Measurements from ENCODE around the gene MTFMT.

The MTFMT gene

GRCh38 chr15:65059369-65059750, 29.9 kb upstream of the MTFMT start:
- H3K36me3 ChIP-seq (ENCODE audit: insufficient read depth, low read length), result peaks cover 4% of the 10 kb centered on the region; the same call in 1 of the 2 replicates
- no peaks in the 10 kb centered on the region for H3K27me3 ChIP-seq (ENCODE audit: insufficient read depth, low read length)
- WGBS, result 93% methylated on average over 3 of the region's 3 CpGs

GRCh38 chr15:65058394-65059368, 29.2 kb upstream of the MTFMT start:
- H3K4me3 ChIP-seq (ENCODE audit: low read length), result no peak overlapping the region
- H3K27me3 ChIP-seq (ENCODE audit: insufficient read depth, low read length), result no peaks in the 10 kb centered on the region
- H3K27ac ChIP-seq (ENCODE audit: low read depth, low read length), result no peak overlapping the region
- peaks cover 4% of the 10 kb centered on the region; the same call in 1 of the 2 replicates for H3K36me3 ChIP-seq (ENCODE audit: insufficient read depth, low read length)
- H3K9me3 ChIP-seq (ENCODE audit: insufficient read depth, low read depth, low read length), result no peaks in the 10 kb centered on the region
- no peak overlapping the region for H3K9ac ChIP-seq (ENCODE audit: low read depth, low read length)
- 95% methylated on average over 16 of the region's 16 CpGs for WGBS
- H3K4me1 ChIP-seq (ENCODE audit: insufficient read depth, low read length), result no peaks in the 10 kb centered on the region

More at GRCh38 chr15:65059369-65059750, 29.9 kb upstream of the MTFMT start:
- H3K4me3 ChIP-seq (ENCODE audit: low read length), result no peak overlapping the region
- H3K27ac ChIP-seq (ENCODE audit: low read depth, low read length), result no peak overlapping the region
- H3K9me3 ChIP-seq (ENCODE audit: insufficient read depth, low read depth, low read length), result no peaks in the 10 kb centered on the region
- no peak overlapping the region for H3K9ac ChIP-seq (ENCODE audit: low read depth, low read length)
- H3K4me1 ChIP-seq (ENCODE audit: insufficient read depth, low read length), result no peaks in the 10 kb centered on the region

- Histone ChIP-seq H3K4me3 (ENCODE audit: low read length) (no peak overlapping the region), H3K27me3 (ENCODE audit: insufficient read depth, low read length) (no peaks in the 10 kb centered on the region), H3K4me1 (ENCODE audit: insufficient read depth, low read length) (no peaks in the 10 kb centered on the region), H3K9me3 (ENCODE audit: insufficient read depth, low read depth, low read length) (no peaks in the 10 kb centered on the region), H3K36me3 (ENCODE audit: insufficient read depth, low read length) (peaks cover 4% of the 10 kb centered on the region; the same call in 1 of the 2 replicates), H3K9ac (ENCODE audit: low read depth, low read length) (no peak overlapping the region), H3K27ac (ENCODE audit: low read depth, low read length) (no peak overlapping the region)
- WGBS, result 93% methylated on average over 8 of the region's 8 CpGs
Observed at GRCh38 chr15:65057549-65057940, 28.1 kb upstream of the MTFMT start.

- Histone ChIP-seq H3K27me3 (ENCODE audit: insufficient read depth, low read length) (no peaks in the 10 kb centered on the region), H3K4me3 (ENCODE audit: low read length) (no peak overlapping the region), H3K9ac (ENCODE audit: low read depth, low read length) (no peak overlapping the region), H3K9me3 (ENCODE audit: insufficient read depth, low read depth, low read length) (no peaks in the 10 kb centered on the region), H3K4me1 (ENCODE audit: insufficient read depth, low read length) (no peaks in the 10 kb centered on the region), H3K36me3 (ENCODE audit: insufficient read depth, low read length) (peaks cover 4% of the 10 kb centered on the region; the same call in 1 of the 2 replicates), H3K27ac (ENCODE audit: low read depth, low read length) (no peak overlapping the region)
- 85% methylated on average over 8 of the region's 8 CpGs for WGBS
Observed at GRCh38 chr15:65056868-65057548, 27.6 kb upstream of the MTFMT start.

- no peaks in the 10 kb centered on the region for H3K9me3 ChIP-seq (ENCODE audit: insufficient read depth, low read depth, low read length)
- H3K27ac ChIP-seq (ENCODE audit: low read depth, low read length), result no peak overlapping the region
- H3K4me1 ChIP-seq (ENCODE audit: insufficient read depth, low read length), result no peaks in the 10 kb centered on the region
- H3K27me3 ChIP-seq (ENCODE audit: insufficient read depth, low read length), result no peaks in the 10 kb centered on the region
- H3K36me3 ChIP-seq (ENCODE audit: insufficient read depth, low read length), result peaks cover 4% of the 10 kb centered on the region; the same call in 1 of the 2 replicates
- no peak overlapping the region for H3K9ac ChIP-seq (ENCODE audit: low read depth, low read length)
- H3K4me3 ChIP-seq (ENCODE audit: low read length), result no peak overlapping the region
- WGBS, result 92% methylated on average over 9 of the region's 9 CpGs
Observed at GRCh38 chr15:65056106-65056505, 26.7 kb upstream of the MTFMT start.

- H3K4me3 ChIP-seq (ENCODE audit: low read length), result no peak overlapping the region
- 89% methylated on average over 6 of the region's 6 CpGs for WGBS
- no peaks in the 10 kb centered on the region for H3K27me3 ChIP-seq (ENCODE audit: insufficient read depth, low read length)
- H3K4me1 ChIP-seq (ENCODE audit: insufficient read depth, low read length), result no peaks in the 10 kb centered on the region
- no peaks in the 10 kb centered on the region for H3K9me3 ChIP-seq (ENCODE audit: insufficient read depth, low read depth, low read length)
- no peak overlapping the region for H3K9ac ChIP-seq (ENCODE audit: low read depth, low read length)
- peaks cover 4% of the 10 kb centered on the region; the same call in 1 of the 2 replicates for H3K36me3 ChIP-seq (ENCODE audit: insufficient read depth, low read length)
- no peak overlapping the region for H3K27ac ChIP-seq (ENCODE audit: low read depth, low read length)
Observed at GRCh38 chr15:65055201-65055870, 25.9 kb upstream of the MTFMT start.

- Histone ChIP-seq H3K36me3 (ENCODE audit: insufficient read depth, low read length) (peaks cover 4% of the 10 kb centered on the region; the same call in 1 of the 2 replicates), H3K27ac (ENCODE audit: low read depth, low read length) (no peak overlapping the region), H3K4me3 (ENCODE audit: low read length) (no peak overlapping the region), H3K9me3 (ENCODE audit: insufficient read depth, low read depth, low read length) (no peaks in the 10 kb centered on the region), H3K27me3 (ENCODE audit: insufficient read depth, low read length) (no peaks in the 10 kb centered on the region), H3K9ac (ENCODE audit: low read depth, low read length) (no peak overlapping the region), H3K4me1 (ENCODE audit: insufficient read depth, low read length) (no peaks in the 10 kb centered on the region)
- 80% methylated on average over 26 of the region's 26 CpGs for WGBS
Observed at GRCh38 chr15:65054333-65055200, 25.1 kb upstream of the MTFMT start.

GRCh38 chr15:65052956-65053355, 23.5 kb upstream of the MTFMT start:
- Histone ChIP-seq H3K9ac (ENCODE audit: low read depth, low read length) (no peak overlapping the region), H3K4me1 (ENCODE audit: insufficient read depth, low read length) (no peaks in the 10 kb centered on the region), H3K4me3 (ENCODE audit: low read length) (no peak overlapping the region), H3K27ac (ENCODE audit: low read depth, low read length) (no peak overlapping the region), H3K36me3 (ENCODE audit: insufficient read depth, low read length) (no peaks in the 10 kb centered on the region), H3K9me3 (ENCODE audit: insufficient read depth, low read depth, low read length) (no peaks in the 10 kb centered on the region), H3K27me3 (ENCODE audit: insufficient read depth, low read length) (no peaks in the 10 kb centered on the region)
- WGBS, result 94% methylated on average over 2 of the region's 2 CpGs

- no peak overlapping the region for H3K9ac ChIP-seq (ENCODE audit: low read depth, low read length)
- WGBS, result 96% methylated on average over 2 of the region's 2 CpGs
- H3K27me3 ChIP-seq (ENCODE audit: insufficient read depth, low read length), result no peaks in the 10 kb centered on the region
- no peak overlapping the region for H3K4me3 ChIP-seq (ENCODE audit: low read length)
- no peak overlapping the region for H3K27ac ChIP-seq (ENCODE audit: low read depth, low read length)
- H3K9me3 ChIP-seq (ENCODE audit: insufficient read depth, low read depth, low read length), result no peaks in the 10 kb centered on the region
- H3K4me1 ChIP-seq (ENCODE audit: insufficient read depth, low read length), result no peaks in the 10 kb centered on the region
- H3K36me3 ChIP-seq (ENCODE audit: insufficient read depth, low read length), result no peaks in the 10 kb centered on the region
Observed at GRCh38 chr15:65051266-65051665, 21.8 kb upstream of the MTFMT start.

GRCh38 chr15:65050270-65050669, 20.8 kb upstream of the MTFMT start:
- Histone ChIP-seq H3K27ac (ENCODE audit: low read depth, low read length) (no peak overlapping the region), H3K9ac (ENCODE audit: low read depth, low read length) (no peak overlapping the region), H3K4me1 (ENCODE audit: insufficient read depth, low read length) (no peaks in the 10 kb centered on the region), H3K4me3 (ENCODE audit: low read length) (no peak overlapping the region), H3K9me3 (ENCODE audit: insufficient read depth, low read depth, low read length) (no peaks in the 10 kb centered on the region), H3K36me3 (ENCODE audit: insufficient read depth, low read length) (no peaks in the 10 kb centered on the region), H3K27me3 (ENCODE audit: insufficient read depth, low read length) (no peaks in the 10 kb centered on the region)
- 94% methylated on average over 4 of the region's 4 CpGs for WGBS

Measured in HUES64 (cell line).